RCC 7860 (cell line): ENCODE data around the gene IZUMO2.
"Not testable (repeated sequence)": the region's sequence is repeated elsewhere in the genome, so short reads cannot be mapped to it uniquely, and the experiment has no call there.

Experiments
- DNase-seq: peaks from one replicate; pipeline ENCODE4 v3.0.0-alpha.2; 2015; ENCODE audit warnings: low spot score
- FAIRE-seq: peaks from 2 replicates; lab custom pipeline; 2012; peaks lifted over from hg19 to GRCh38; lab: Jason Lieb, UNC

Gene IZUMO2

DNA sequence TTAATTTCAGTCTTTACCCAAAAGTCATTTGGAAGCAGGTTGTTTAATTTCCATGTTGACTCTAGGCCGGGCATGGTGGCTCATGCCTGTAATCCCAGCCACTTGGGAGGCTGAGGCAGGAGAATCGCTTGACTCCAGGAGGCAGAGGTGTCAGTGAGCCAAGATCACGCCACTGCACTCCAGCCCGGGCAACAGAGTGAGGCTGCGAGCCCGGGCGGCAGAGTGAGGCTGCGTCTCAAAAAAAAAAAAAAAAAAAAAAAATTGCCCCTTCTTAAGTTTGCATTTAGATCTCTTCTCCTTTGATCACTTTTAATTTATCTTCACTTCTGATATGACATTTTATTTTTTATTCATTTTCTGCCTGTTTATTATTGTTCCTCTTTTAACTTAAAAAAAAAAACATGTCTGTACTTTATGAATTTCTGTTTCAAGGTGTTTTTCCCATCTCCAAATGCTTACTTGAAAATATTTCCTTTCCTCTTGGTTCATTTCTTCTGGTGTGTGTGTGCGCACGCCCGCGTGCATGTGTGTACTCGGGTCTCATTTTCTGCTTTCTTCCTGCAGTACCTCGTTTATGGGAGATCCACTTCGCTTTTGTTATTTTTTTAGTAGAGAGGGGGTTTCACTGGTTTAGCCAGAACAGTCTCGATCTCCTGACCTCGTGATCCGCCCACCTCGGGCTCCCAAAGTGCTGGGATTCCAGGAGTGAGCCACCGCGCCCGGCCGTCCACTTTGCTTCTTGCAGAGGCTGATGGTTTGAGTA is 26.3 kb downstream of the IZUMO2 start:
- DNase-seq, FAIRE-seq: not testable (repeated sequence)

DNA sequence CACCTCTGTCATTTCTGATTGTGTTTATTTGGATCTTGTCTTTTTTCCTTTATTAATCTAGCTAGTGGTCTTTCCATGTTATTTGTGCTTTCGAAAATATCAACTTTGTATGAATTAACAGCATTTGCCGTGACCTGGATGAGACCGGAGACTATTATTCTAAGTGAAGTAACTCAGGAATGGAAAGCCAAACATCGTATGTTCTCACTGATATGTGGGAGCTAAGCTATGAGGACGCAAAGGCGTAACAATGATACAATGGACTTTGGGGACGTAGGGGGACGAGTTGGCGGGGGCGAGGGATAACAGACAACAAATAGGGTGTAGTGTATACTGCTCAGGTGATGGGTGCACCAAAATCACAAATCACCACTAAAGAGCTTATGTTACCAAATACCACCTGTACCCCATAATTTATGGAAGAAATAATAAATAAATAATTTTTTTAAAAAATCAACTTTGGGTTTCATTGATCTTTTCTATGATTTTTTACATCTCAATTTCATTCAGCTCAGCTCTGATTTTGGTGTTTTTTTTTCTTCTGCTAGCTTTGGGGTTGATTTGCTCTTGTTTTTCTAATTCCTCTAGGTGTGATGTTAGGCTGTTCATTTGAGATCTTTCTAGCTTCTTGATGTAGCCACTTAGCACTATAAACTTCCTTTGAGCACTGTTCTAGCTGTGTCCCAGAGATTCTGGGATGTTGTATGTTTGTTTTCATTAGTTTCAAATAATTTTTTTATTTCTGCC is 27.1 kb downstream of the IZUMO2 start:
- not testable (repeated sequence) for FAIRE-seq, DNase-seq

DNA sequence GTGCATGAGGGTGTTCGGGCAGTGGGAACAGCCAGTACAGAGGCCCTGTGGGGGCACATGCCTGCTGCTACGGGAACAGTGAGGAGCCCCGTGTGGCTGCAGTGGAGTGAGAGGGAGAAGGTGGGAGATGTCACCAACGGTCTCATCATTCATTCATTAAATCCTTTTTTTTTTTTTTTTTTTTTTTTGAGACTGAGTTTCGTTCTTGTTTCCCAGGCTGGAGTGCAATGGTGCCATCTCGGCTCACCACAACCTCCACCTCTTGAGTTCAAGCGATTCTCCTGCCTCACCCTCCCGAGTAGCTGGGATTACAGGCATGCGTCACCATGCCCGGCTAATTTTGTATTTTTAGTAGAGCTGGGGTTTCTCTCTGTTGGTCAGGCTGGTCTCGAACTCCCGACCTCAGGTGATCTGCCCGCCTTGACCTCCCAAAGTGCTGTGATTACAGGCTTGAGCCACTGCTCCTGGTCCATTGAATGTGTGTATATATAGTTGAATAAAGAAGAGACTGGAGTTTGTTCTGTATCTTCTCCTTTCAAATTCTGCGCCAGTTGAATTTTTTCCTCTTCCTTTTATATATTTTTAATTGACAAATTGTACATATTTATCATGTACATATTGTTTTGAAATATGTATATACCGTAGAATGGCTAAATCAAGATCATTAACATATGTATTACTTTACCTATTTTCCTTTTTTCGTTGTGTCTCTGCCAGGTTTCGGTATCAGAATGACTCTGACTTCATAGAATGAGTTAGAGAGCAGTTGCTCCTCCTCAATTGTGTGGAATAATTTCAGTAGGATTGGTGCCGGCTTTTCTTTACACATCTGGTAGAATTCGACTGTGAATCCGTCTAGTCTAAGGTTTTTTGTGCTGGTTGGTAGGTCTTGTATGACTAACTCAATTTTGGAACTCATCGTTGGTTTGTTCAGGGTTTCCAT is 28.0 kb downstream of the IZUMO2 start:
- DNase-seq, FAIRE-seq: not testable (repeated sequence)

DNA sequence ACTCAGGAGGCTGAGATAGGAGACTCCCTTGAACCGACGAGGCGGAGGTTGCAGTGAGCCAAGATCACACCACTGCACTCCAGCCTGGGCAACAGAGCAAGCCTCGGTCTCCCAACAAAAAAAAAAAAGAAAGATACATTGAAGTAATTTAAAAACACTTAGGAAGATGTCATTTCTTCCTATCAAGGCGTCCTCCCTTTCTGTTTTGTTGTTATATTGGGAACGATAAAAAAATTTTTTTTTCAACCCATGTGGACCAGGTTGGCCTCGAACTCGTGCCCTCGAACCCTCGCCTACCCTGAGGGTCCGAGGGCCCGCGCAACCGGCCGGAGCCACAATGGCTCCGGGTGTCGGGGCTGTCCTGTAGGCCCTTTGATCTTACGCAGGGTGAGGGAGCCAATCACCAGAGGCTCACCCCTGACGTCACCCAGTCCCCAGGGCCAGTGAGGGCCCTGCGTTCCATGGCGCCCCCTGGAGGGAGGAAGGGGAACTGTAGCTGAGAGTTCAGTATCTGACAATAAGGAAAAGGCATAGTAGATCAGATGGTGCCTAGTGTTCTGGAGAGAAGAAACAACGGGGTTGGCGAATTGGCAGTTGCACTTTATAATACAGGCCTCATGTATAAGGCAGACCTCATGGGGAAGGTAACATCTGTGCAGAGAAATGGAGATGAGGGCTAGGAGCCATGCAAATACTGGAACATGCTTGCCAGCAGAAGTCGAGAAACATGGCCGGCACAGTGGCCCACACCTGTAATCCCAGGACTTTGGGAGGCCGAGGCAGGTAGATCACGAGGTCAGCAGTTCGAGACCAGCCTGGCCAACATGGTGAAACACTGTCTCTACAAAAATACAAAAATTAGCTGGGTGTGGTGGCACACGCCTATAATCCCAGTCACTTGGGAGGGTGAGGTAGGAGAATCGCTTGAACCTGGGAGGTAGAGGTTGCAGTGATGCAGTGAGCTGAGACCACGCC is 29.3 kb downstream of the IZUMO2 start:
- not testable (repeated sequence) for FAIRE-seq

DNA sequence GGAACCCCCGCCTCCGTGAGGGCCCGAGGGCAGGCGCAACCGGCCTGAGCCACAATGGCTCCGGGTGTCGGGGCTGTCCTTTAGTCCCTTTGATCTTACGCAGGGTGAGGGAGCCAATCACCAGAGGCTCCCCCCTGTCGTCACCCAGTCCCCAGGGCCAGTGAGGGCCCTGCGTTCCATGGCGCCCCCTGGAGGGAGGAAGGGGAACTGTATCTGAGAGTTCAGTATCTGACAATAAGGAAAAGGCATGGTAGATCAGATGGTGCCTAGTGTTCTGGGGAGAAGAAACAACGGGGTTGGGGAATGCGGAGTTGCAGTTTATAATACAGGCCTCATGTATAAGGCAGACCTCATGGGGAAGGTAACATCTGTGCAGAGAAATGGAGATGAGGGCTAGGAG is 59.1 kb downstream of the IZUMO2 start:
- FAIRE-seq, DNase-seq: not testable (repeated sequence)

More for the DNA sequence above, 29.3 kb downstream of the IZUMO2 start:
- DNase-seq, result not testable (repeated sequence)

DNA sequence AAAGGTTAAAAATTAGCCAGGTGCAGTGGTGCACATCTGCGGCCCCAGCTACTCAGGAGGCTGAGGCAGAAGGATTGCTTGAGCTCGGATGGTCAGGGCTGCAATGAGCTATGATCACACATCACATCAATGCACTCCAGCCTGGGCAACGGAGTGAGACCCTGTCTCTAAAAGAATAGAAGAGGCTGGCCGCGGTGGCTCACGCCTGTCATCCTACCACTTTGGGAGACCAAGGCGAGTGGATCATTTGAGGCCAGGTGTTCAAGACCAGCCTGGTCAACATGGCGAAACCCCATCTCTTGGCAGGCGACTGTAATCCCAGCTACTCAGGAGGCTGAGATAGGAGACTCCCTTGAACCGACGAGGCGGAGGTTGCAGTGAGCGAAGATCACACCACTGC is 59.7 kb downstream of the IZUMO2 start:
- DNase-seq, FAIRE-seq: not testable (repeated sequence)
